Tibial nerve (tissue), 3 donors: ENCODE results near the gene TRA2A.

ENCODE experiments used
- CTCF ChIP-seq, 5 experiments: fragments of 200-600 bp in 3 of 5; fragments of 450-650 bp in 2 of 5; sonication (generic) in 3 of 5; IDR thresholded peaks; one replicate each; pipeline ENCODE4 v1.5.1; 2016 to 2019; ENCODE audit warnings: antibody characterized with exemption in 5 of 5, mild to moderate bottlenecking in 3 of 5, moderate library complexity in 2 of 5
- POLR2A ChIP-seq, 2 donors: fragments of 450-650 bp; IDR thresholded peaks; one replicate each; pipeline ENCODE4 v1.6.1; 2017; ENCODE audit warnings: antibody characterized with exemption in 2 of 2, mild to moderate bottlenecking in 2 of 2, moderate library complexity in 2 of 2

DNA sequence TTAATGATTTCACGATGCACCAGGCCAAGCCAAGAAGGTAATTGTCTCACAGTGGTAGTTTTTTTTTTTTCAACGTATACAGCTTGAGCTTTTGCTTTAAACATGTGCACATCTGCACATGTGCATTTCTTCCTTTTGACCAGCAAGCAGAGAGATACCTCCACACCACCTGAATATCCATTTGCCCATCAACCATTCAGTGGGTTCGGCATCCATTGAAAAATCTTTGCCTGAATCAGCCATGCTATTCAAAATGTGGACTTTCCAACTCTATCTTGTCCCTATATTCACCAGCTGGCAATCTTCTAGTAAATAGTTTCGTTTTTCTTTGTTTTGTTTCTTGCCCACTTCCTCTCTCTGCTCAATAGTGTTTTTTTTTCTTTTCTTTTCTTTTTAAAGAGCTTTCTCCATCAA is 7.7 kb upstream of the TRA2A start:
- TF ChIP-seq CTCF (IDR thresholded peaks at IDR 0.05) (no peak), POLR2A (IDR thresholded peaks at IDR 0.05) (no peak)
